ENCODE results near the gene TBC1D30. TPM values are rescaled to one million over a fixed set of nuclear protein-coding genes. Genes with fewer than 3 reads are reported as not detected.
A peak's percentile ranks its signal among the peaks of the same experiment; 100 is the strongest.

TBC1D30 gene
- total and polyA plus RNA-seq, 5 experiments from 2014 or later = 0.08 to 0.65 (median 0.57) TPM; not detected in 1

GRCh38 chr12:64808110-64808509, 16.3 kb upstream of the TBC1D30 start:
- Mint-ChIP-seq H3K27ac (no peak overlapping the region), H3K4me3 (no peak overlapping the region), H3K36me3 (peaks cover 0 to 1% (median 0%) of the 10 kb centered on the region in 3 donors), H3K4me1 (peaks cover 0 to 4% (median 1%) of the 10 kb centered on the region in 4 donors), H3K27me3 (peaks cover 22 to 48% (median 37%) of the 10 kb centered on the region in 5 donors), H3K9me3 (peaks cover 0 to 3% (median 0%) of the 10 kb centered on the region in 9 donors)
- DNase-seq (no peak), ATAC-seq (no peak)
- POLR2A ChIA-PET = no interaction called here

- Mint-ChIP-seq H3K27me3 (peaks cover 16 to 39% (median 33%) of the 10 kb centered on the region in 5 donors), H3K27ac (no peak overlapping the region)
Observed at GRCh38 chr12:64810831-64811230, 13.6 kb upstream of the TBC1D30 start.

GRCh38 chr12:64813723-64814122, 10.7 kb upstream of the TBC1D30 start:
- Mint-ChIP-seq H3K9me3 (no peaks in the 10 kb centered on the region), H3K27ac (no peak overlapping the region), H3K4me1 (no peaks in the 10 kb centered on the region), H3K27me3 (peaks cover 14 to 35% (median 24%) of the 10 kb centered on the region in 5 donors), H3K4me3 (no peak overlapping the region), H3K36me3 (peaks cover 0 to 1% (median 0%) of the 10 kb centered on the region in 3 donors)
- DNase-seq = no peak
- POLR2A ChIA-PET = no interaction called here
- ATAC-seq = no peak

More at GRCh38 chr12:64810831-64811230, 13.6 kb upstream of the TBC1D30 start:
- H3K4me3 Mint-ChIP-seq = no peak overlapping the region
- POLR2A ChIA-PET = no interaction called here
- ATAC-seq (no peak), DNase-seq (no peak)
- H3K4me1 Mint-ChIP-seq = peaks cover 0 to 4% (median 1%) of the 10 kb centered on the region in 4 donors
- H3K36me3 Mint-ChIP-seq = peaks cover 0 to 1% (median 0%) of the 10 kb centered on the region in 3 donors
- H3K9me3 Mint-ChIP-seq = peaks cover 0 to 3% (median 0%) of the 10 kb centered on the region in 9 donors

DNA sequence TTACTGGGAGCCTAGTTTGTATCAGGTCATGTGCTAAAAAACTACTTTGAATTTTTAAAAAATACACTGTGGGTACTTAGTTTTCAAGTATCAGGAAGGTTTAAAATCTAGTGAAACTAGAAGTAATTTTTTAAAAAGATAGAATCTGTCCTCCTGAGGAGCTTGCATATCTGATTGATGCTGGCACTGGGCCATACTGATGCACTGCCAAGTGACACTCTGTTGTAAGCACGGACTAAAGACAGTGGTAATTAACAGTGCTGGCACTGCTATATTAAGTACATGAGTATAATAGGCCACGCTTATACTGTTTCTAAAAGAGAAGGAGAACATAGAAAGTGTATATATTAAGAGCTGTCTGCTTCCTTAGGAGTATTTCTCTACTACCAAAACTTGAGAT, 10.0 kb upstream of the TBC1D30 start:
- POLR2A ChIA-PET = no interaction called here
- Mint-ChIP-seq H3K27ac (no peak overlapping the region), H3K9me3 (no peaks in the 10 kb centered on the region), H3K4me1 (no peaks in the 10 kb centered on the region), H3K4me3 (no peak overlapping the region), H3K36me3 (peaks cover 0 to 1% (median 0%) of the 10 kb centered on the region in 3 donors), H3K27me3 (peaks cover 12 to 31% (median 20%) of the 10 kb centered on the region in 5 donors)
- DNase-seq (no peak), ATAC-seq (no peak)

GRCh38 chr12:64819816-64820402, 4.5 kb upstream of the TBC1D30 start:
- DNase-seq (no peak), ATAC-seq (no peak)
- Mint-ChIP-seq H3K9me3 (peaks cover 0 to 14% (median 3%) of the 10 kb centered on the region in 9 donors), H3K4me3 (no peak overlapping the region), H3K27ac (no peak overlapping the region), H3K36me3 (peaks cover 0 to 5% (median 5%) of the 10 kb centered on the region in 3 donors), H3K4me1 (peaks cover 3 to 9% (median 7%) of the 10 kb centered on the region in 4 donors), H3K27me3 (peaks cover 7 to 36% (median 14%) of the 10 kb centered on the region in 5 donors)
- POLR2A ChIA-PET = no interaction called here

GRCh38 chr12:64820593-64820992, 3.9 kb upstream of the TBC1D30 start:
- ATAC-seq (no peak), DNase-seq (no peak)
- H3K9me3 Mint-ChIP-seq = peaks cover 0 to 14% (median 3%) of the 10 kb centered on the region in 9 donors
- H3K4me3 Mint-ChIP-seq = no peak overlapping the region
- H3K27ac Mint-ChIP-seq = no peak overlapping the region
- H3K4me1 Mint-ChIP-seq = peaks cover 3 to 16% (median 10%) of the 10 kb centered on the region in 4 donors
- POLR2A ChIA-PET = no interaction called here
- peaks cover 0 to 5% (median 5%) of the 10 kb centered on the region in 3 donors for H3K36me3 Mint-ChIP-seq
- H3K27me3 Mint-ChIP-seq = peaks cover 7 to 43% (median 19%) of the 10 kb centered on the region in 5 donors

DNA sequence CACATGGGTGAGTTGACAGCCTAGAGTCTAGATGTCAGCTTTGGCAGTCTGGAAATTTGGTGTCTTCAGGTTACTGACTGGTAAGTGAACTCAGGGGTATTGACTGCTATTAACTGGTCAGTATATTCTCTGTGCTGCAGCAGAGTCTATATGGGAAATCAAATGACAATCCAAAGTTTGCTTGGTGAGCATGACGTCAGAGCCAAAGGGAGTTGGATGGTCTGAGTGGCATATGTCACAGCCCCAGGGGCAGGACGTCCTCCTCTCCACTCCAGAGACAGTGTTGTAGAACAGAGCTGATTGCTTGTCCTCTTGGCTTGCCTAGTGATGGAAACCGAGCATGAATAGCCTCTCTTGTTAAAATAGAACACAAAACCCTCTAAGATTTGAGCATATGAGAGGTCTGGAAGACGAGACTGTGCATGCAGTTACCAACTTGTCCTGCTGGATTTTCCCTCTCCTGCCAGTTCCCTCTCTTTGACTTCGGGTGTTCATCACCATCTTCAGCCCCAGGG, 3.3 kb upstream of the TBC1D30 start:
- Mint-ChIP-seq H3K9me3 (peaks cover 0 to 14% (median 3%) of the 10 kb centered on the region in 9 donors), H3K27me3 (peaks cover 11 to 49% (median 25%) of the 10 kb centered on the region in 5 donors), H3K4me1 (peaks cover 7 to 21% (median 14%) of the 10 kb centered on the region in 4 donors), H3K27ac (peak overlapping the region in 1 of 10 donors; percentile 31), H3K36me3 (peaks cover 0 to 8% (median 5%) of the 10 kb centered on the region in 3 donors), H3K4me3 (no peak overlapping the region)
- no peak for ATAC-seq
- POLR2A ChIA-PET = no interaction called here
- DNase-seq = no peak

- Mint-ChIP-seq H3K36me3 (peaks cover 0 to 16% (median 5%) of the 10 kb centered on the region in 3 donors), H3K4me1 (peaks cover 10 to 26% (median 18%) of the 10 kb centered on the region in 4 donors), H3K27ac (no peak overlapping the region), H3K4me3 (peak overlapping the region; percentile 50 to 86 (median 70)), H3K27me3 (peaks cover 24 to 67% (median 48%) of the 10 kb centered on the region in 5 donors), H3K9me3 (peaks cover 0 to 14% (median 6%) of the 10 kb centered on the region in 9 donors)
- POLR2A ChIA-PET = no interaction called here
- DNase-seq (no peak), ATAC-seq (peak in 1 of 2 donors; percentile 28)
Observed at GRCh38 chr12:64824130-64824499, 332 bp upstream of the TBC1D30 start.

DNA sequence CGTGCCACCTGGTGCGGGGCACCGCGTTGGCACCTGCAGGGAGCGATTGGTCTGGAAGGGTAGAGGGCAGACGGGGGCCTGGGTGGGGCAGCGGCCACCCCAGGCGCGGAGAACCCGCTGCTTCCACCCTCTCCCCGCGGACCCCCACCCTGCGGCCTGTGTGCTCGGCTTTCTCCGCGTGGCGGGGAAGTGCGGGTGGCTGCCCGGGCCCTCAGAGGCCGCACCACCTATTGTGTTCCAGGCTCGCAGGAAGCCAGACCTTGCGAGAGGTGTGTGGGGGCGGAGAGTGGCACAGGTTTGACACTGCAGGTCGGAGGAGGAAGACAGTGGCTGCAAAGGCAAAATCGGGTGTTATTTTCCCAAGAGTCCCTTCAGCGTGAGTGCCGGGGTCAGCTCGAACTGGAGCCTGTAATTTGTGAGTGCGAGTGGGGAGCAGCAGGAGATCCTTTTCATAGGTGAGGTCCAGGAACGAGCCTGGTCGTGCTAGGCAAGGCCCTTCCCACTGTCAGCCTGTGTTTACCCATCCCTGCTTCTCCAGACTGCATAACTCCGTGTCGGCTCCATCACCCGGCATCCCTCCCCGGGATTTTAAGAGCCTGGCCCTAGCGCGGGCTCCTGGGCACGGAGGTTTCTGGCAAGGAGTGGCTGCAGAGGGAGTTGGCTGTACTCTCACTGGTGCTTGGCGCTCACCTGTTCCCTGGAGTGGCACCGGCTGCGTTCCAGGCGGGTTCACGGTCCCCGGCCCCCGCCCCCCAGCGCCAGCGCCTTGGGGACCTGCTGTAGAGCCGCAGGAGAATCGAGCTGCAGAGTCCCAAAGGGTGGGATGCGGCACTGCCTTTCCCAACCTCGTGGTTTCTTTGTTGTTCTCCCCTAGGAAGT, 935 bp downstream of the TBC1D30 start:
- ATAC-seq = peak; percentile 19 to 21
- DNase-seq = peak in 1 of 10 donors; percentile 5
- POLR2A ChIA-PET = no interaction called here
- peaks cover 0 to 14% (median 6%) of the 10 kb centered on the region in 9 donors for H3K9me3 Mint-ChIP-seq
- H3K4me3 Mint-ChIP-seq = peak overlapping the region; percentile 67 to 86 (median 73)
- H3K27ac Mint-ChIP-seq = no peak overlapping the region
- peaks cover 27 to 74% (median 52%) of the 10 kb centered on the region in 5 donors for H3K27me3 Mint-ChIP-seq
- H3K36me3 Mint-ChIP-seq = peaks cover 0 to 13% (median 5%) of the 10 kb centered on the region in 3 donors
- peaks cover 10 to 26% (median 18%) of the 10 kb centered on the region in 4 donors for H3K4me1 Mint-ChIP-seq

DNA sequence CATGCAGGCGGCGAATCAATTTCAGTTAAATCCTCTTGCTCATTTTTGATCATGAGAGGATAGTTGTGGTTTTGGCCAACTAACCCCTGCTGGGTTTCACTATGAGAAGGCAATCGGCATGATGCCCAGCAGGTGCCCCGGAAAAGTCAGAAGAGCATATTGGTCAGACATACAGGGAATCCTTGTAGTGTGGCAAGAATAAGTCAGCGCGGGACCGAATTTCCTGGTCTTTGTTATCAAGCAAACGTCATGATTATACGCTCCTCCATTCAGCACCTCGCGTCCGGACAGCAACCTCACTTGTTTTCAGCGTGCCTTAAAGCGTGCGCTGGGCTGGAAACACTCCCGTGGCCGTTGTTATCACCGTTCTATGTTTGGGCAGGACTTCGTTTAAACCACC, 1.8 kb downstream of the TBC1D30 start:
- H3K27ac Mint-ChIP-seq = peak overlapping the region in 1 of 10 donors; percentile 29
- H3K36me3 Mint-ChIP-seq = peaks cover 0 to 11% (median 5%) of the 10 kb centered on the region in 3 donors
- H3K4me3 Mint-ChIP-seq = peak overlapping the region; percentile 30 to 78 (median 64)
- peaks cover 25 to 69% (median 52%) of the 10 kb centered on the region in 5 donors for H3K27me3 Mint-ChIP-seq
- H3K9me3 Mint-ChIP-seq = peaks cover 0 to 11% (median 6%) of the 10 kb centered on the region in 9 donors
- ATAC-seq = peak; percentile 69 to 73
- POLR2A ChIA-PET = no interaction called here
- H3K4me1 Mint-ChIP-seq = peaks cover 10 to 26% (median 18%) of the 10 kb centered on the region in 4 donors
- peak in 8 of 10 donors; percentile 11 to 70 (median 38) for DNase-seq

GRCh38 chr12:64828713-64829112, 4.3 kb downstream of the TBC1D30 start:
- no peak overlapping the region for H3K27ac Mint-ChIP-seq
- H3K36me3 Mint-ChIP-seq = peaks cover 0 to 15% (median 2%) of the 10 kb centered on the region in 3 donors
- peaks cover 10 to 26% (median 18%) of the 10 kb centered on the region in 4 donors for H3K4me1 Mint-ChIP-seq
- H3K9me3 Mint-ChIP-seq = peaks cover 0 to 9% (median 4%) of the 10 kb centered on the region in 9 donors
- H3K4me3 Mint-ChIP-seq = no peak overlapping the region
- DNase-seq (no peak), ATAC-seq (no peak)
- H3K27me3 Mint-ChIP-seq = peaks cover 25 to 66% (median 48%) of the 10 kb centered on the region in 5 donors
- POLR2A ChIA-PET = no interaction called here

GRCh38 chr12:64833928-64834327, 9.5 kb downstream of the TBC1D30 start:
- Mint-ChIP-seq H3K4me3 (no peak overlapping the region), H3K9me3 (peaks cover 0 to 7% (median 0%) of the 10 kb centered on the region in 9 donors), H3K36me3 (peaks cover 0 to 4% (median 2%) of the 10 kb centered on the region in 3 donors), H3K4me1 (no peaks in the 10 kb centered on the region), H3K27ac (no peak overlapping the region), H3K27me3 (peaks cover 5 to 18% (median 10%) of the 10 kb centered on the region in 5 donors)
- POLR2A ChIA-PET = no interaction called here
- no peak for DNase-seq
- ATAC-seq = no peak
